GM12878 (cell line): ENCODE data around the gene SNX22.

ENCODE experiments used
- CHD4 ChIP-seq: fragments of 200-600 bp; sonication (generic); IDR thresholded peaks from 2 replicates; pipeline ENCODE4 v1.6.1; 2016; ENCODE audit warnings: mild to moderate bottlenecking
- CTCF ChIP-seq, 3 experiments: IDR thresholded peaks in 2 of 3; conservative IDR thresholded peaks in 1 of 3; 2 replicates each; pipeline ENCODE4 v1.5.1; 2011; ENCODE audit warnings: low read depth in 3 of 3, low read length in 3 of 3, mild to moderate bottlenecking in 3 of 3, control low read depth in 2 of 3, moderate library complexity in 2 of 3, inconsistent platforms in 1 of 3, mixed read lengths in 1 of 3; ENCODE audit not compliant: control insufficient read depth in 2 of 3, insufficient read depth in 1 of 3; ENCODE audit errors: extremely low read depth in 1 of 3
- RAD21 ChIP-seq: IDR thresholded peaks from 2 replicates; pipeline ENCODE4 v1.6.1; 2011; ENCODE audit warnings: mild to moderate bottlenecking, low read depth, low read length, moderate library complexity; ENCODE audit not compliant: insufficient read depth

- TF ChIP-seq CTCF (IDR thresholded peaks at IDR 0.05 in 2 of 3, conservative IDR thresholded peaks at IDR 0.05 in 1 of 3; ENCODE audit: control insufficient read depth in 2 of 3, extremely low read depth in 1 of 3, insufficient read depth in 1 of 3, low read depth in 3 of 3, low read length in 3 of 3) (no peak), RAD21 (no peak), CHD4 (no peak)
Measured at GRCh38 chr15:64162478-64162868, 10.9 kb downstream of the SNX22 start.
